CD4-positive, alpha-beta memory T cell (primary cell): ENCODE results near the gene ZNF419. TPM values are rescaled to one million over a fixed set of nuclear protein-coding genes. Genes with fewer than 3 reads are reported as not detected.
A peak's percentile ranks its signal among the peaks of the same experiment; 100 is the strongest.
"Not testable (repeated sequence)": the region's sequence is repeated elsewhere in the genome, so short reads cannot be mapped to it uniquely, and the experiment has no call there.

Experiments used
- CTCF ChIA-PET: fragments of 350-600 bp; sonication (Branson Sonifier 250); formaldehyde crosslinking; loops from one replicate; lab custom pipeline; 2021; ENCODE audit warnings: inconsistent platforms; ENCODE audit not compliant: partially characterized antibody; lab: Charles Lee
- POLR2A ChIA-PET: fragments of 350-600 bp; sonication (Branson Sonifier 250); formaldehyde crosslinking; loops from one replicate; lab custom pipeline; 2021; ENCODE audit not compliant: partially characterized antibody; lab: Charles Lee
- DNase-seq, 5 donors: peaks; one replicate each; pipeline versions ENCODE4 v3.0.0 to v3.0.0-alpha.2; 2020 to 2022; ENCODE audit warnings: mixed read lengths in 1 of 5
- H3K27ac ChIP-seq: one replicate; pipeline ENCODE4 v1.7.0; 2013; ENCODE audit warnings: low read depth, low read length
- H3K27me3 ChIP-seq: 2 replicates; pipeline ENCODE4 v1.7.0; 2013; ENCODE audit warnings: mild to moderate bottlenecking, low read length, moderate library complexity; ENCODE audit not compliant: insufficient read depth
- H3K36me3 ChIP-seq: 2 replicates; pipeline ENCODE4 v1.7.0; 2013; ENCODE audit warnings: mild to moderate bottlenecking, low read length, moderate library complexity; ENCODE audit not compliant: insufficient read depth
- H3K4me1 ChIP-seq: 2 replicates; pipeline ENCODE4 v1.7.0; 2013; ENCODE audit warnings: mild to moderate bottlenecking, low read length, moderate library complexity; ENCODE audit not compliant: insufficient read depth
- H3K4me3 ChIP-seq, 2 donors: one replicate each; pipeline ENCODE4 v1.7.0; 2013; ENCODE audit warnings: low read length in 2 of 2, mild to moderate bottlenecking in 1 of 2
- H3K9me3 ChIP-seq, 2 donors: one replicate each; pipeline ENCODE4 v1.7.0; 2013; ENCODE audit warnings: low read length in 2 of 2, control low read depth in 1 of 2; ENCODE audit not compliant: control insufficient read depth in 1 of 2
- H3K27ac Mint-ChIP-seq, 7 donors: one replicate each; pipeline ENCODE4 v1.8.0; 2020 to 2021; ENCODE audit warnings: mixed read lengths in 7 of 7, mild to moderate bottlenecking in 6 of 7, inconsistent platforms in 3 of 7, moderate library complexity in 3 of 7
- H3K27me3 Mint-ChIP-seq, 2 donors: one replicate each; pipeline ENCODE4 v1.8.0; 2020 to 2021; ENCODE audit warnings: mixed read lengths in 2 of 2
- H3K36me3 Mint-ChIP-seq, 2 donors: one replicate each; pipeline ENCODE4 v1.8.0; 2020 to 2021; ENCODE audit warnings: mixed read lengths in 2 of 2, inconsistent platforms in 1 of 2, mild to moderate bottlenecking in 1 of 2
- H3K4me1 Mint-ChIP-seq, 4 donors: one replicate each; pipeline ENCODE4 v1.8.0; 2020 to 2021; ENCODE audit warnings: mixed read lengths in 4 of 4, mild to moderate bottlenecking in 1 of 4
- H3K4me3 Mint-ChIP-seq, 8 donors: one replicate each; pipeline ENCODE4 v1.8.0; 2020 to 2021; ENCODE audit warnings: mixed read lengths in 8 of 8, mild to moderate bottlenecking in 7 of 8, moderate library complexity in 6 of 8, inconsistent platforms in 3 of 8
- H3K9me3 Mint-ChIP-seq, 8 donors: one replicate each; pipeline ENCODE4 v1.8.0; 2020 to 2021; ENCODE audit warnings: mixed read lengths in 8 of 8, mild to moderate bottlenecking in 5 of 8, inconsistent platforms in 3 of 8, moderate library complexity in 1 of 8
- intact Hi-C: fragments of 100-400 bp; cut with micrococcal nuclease; formaldehyde crosslinking; loops from one replicate; pipeline ENCODE4 v1.15.1; 2023
- polyA plus RNA-seq, 2 donors: library from polyadenylated mRNA; unstranded; fragments of 300-500 nt; fragmentation: Illumina TruSeq; gene quantifications; one replicate each; pipeline ENCODE4 v1.2.3, GENCODE V29; 2021
- total RNA-seq, 2 experiments: library from RNA; stranded (reverse); gene quantifications; one replicate each; pipeline ENCODE4 v1.2.3, GENCODE V29; 2021

Gene ZNF419
- total and polyA plus RNA-seq, 4 experiments from 2014 or later, result 7.5 to 28.4 (median 18.5) TPM

DNA sequence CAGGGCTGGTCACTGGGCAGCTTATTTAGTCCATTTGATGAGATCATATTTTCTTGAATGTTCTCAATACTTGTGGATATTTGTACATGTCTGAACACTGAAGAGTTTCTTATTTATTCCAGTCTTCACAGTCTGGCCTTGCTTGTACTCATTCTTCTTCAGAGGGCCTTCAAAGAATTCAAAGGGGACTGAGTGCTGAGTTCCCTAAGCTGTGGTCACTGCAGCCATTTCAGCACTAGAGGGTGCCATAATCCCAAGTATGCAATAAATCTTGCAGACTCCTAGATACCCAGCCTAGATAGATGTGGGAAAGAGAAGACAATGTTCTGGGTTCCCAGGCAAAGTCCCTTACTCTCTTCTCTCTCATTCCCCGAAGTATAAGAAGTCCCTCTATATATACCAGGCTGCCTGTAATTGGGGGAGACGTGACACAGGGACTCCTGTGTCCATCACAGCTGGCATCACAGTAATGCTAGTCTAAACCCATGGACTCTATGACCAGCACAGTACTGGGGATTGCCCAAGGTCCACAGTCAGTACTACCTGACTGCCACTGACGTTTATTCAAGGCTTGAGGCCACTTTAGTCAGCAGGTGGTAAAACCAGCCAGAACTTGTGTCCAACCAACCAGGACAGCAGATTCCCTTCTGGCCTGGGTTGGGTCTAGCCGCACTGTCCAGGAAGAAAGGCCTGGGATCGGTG is 21.7 kb upstream of the ZNF419 start:
- no peaks in the 10 kb centered on the region for H3K27me3 ChIP-seq
- intact Hi-C loops, result no loop called here
- Mint-ChIP-seq H3K36me3 (peaks cover 17 to 48% of the 10 kb centered on the region in 2 donors), H3K4me3 (no peak overlapping the region), H3K9me3 (peaks cover 0 to 92% (median 72%) of the 10 kb centered on the region in 8 donors), H3K4me1 (no peaks in the 10 kb centered on the region), H3K27ac (no peak overlapping the region), H3K27me3 (no peaks in the 10 kb centered on the region)
- peak in 3 of 5 donors; percentile 19 to 33 (median 27) for DNase-seq
- H3K36me3 ChIP-seq, result no peaks in the 10 kb centered on the region
- no peaks in the 10 kb centered on the region for H3K4me1 ChIP-seq
- ChIA-PET POLR2A (no interaction called here), CTCF (interaction anchor here (0.8 kb wide), 1 partner anchor 83 kb away, joined by 3 read pairs; no protein-coding TSS in a partner anchor)
- peaks cover 0 to 14% of the 10 kb centered on the region in 2 donors for H3K9me3 ChIP-seq
- no peak overlapping the region for H3K27ac ChIP-seq
- no peak overlapping the region for H3K4me3 ChIP-seq

DNA sequence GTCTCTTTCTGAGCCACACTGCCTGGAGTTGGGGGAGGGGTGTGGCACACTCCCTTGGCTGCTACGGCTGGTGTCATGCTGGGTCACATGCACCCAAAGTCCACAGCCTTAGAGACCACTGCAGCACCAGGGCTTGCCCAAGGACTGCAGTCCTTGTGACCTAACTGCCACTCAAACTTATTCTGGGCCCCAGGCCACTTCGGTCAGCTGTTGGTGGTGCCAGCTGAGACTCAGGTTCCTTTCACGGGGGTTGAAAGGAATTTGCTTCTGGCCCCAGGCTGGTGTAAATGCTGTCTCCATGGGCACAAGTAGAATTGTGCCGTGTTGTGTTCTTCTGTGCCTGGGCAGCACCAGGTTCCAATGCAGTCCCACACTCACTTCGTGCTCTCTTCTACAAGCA is 21.1 kb upstream of the ZNF419 start:
- no peaks in the 10 kb centered on the region for H3K27me3 Mint-ChIP-seq
- H3K4me1 ChIP-seq, result no peaks in the 10 kb centered on the region
- H3K9me3 Mint-ChIP-seq, result peaks cover 0 to 92% (median 72%) of the 10 kb centered on the region in 8 donors
- H3K36me3 Mint-ChIP-seq, result peaks cover 23 to 51% of the 10 kb centered on the region in 2 donors
- intact Hi-C loops, result no loop called here
- peaks cover 0 to 20% of the 10 kb centered on the region in 2 donors for H3K9me3 ChIP-seq
- H3K36me3 ChIP-seq, result no peaks in the 10 kb centered on the region
- CTCF ChIA-PET, result no interaction called here
- no peak for DNase-seq
- no peaks in the 10 kb centered on the region for H3K4me1 Mint-ChIP-seq
- no peak overlapping the region for H3K27ac Mint-ChIP-seq
- no peak overlapping the region for H3K4me3 ChIP-seq
- POLR2A ChIA-PET, result no interaction called here
- no peak overlapping the region for H3K27ac ChIP-seq
- no peak overlapping the region for H3K4me3 Mint-ChIP-seq
- no peaks in the 10 kb centered on the region for H3K27me3 ChIP-seq

- Histone ChIP-seq H3K27me3 (no peaks in the 10 kb centered on the region), H3K4me3 (no peak overlapping the region), H3K36me3 (peaks cover 8% of the 10 kb centered on the region), H3K27ac (no peak overlapping the region), H3K9me3 (peaks cover 12 to 67% of the 10 kb centered on the region in 2 donors), H3K4me1 (peaks cover 8% of the 10 kb centered on the region)
- peaks cover 4 to 19% (median 14%) of the 10 kb centered on the region in 4 donors for H3K4me1 Mint-ChIP-seq
- H3K4me3 Mint-ChIP-seq, result no peak overlapping the region
- H3K27me3 Mint-ChIP-seq, result no peaks in the 10 kb centered on the region
- H3K9me3 Mint-ChIP-seq, result peaks cover 4 to 99% (median 92%) of the 10 kb centered on the region in 8 donors
- H3K27ac Mint-ChIP-seq, result no peak overlapping the region
- DNase-seq, result no peak
- peaks cover 72 to 84% of the 10 kb centered on the region in 2 donors for H3K36me3 Mint-ChIP-seq
- ChIA-PET POLR2A (no interaction called here), CTCF (no interaction called here)
- intact Hi-C loops, result no loop called here
Measured at GRCh38 chr19:57473646-57474045, 13.9 kb upstream of the ZNF419 start.

GRCh38 chr19:57477191-57478008 is 10.2 kb upstream of the ZNF419 start, which contains the start of gene ZNF772:
ZNF772 (minus strand) TSS chr19:57477566; CDS start chr19:57477309, 257 bp downstream.
- H3K4me1 Mint-ChIP-seq, result peaks cover 4 to 19% (median 14%) of the 10 kb centered on the region in 4 donors
- CTCF ChIA-PET, result no interaction called here
- peaks cover 0 to 2% of the 10 kb centered on the region in 2 donors for H3K27me3 Mint-ChIP-seq
- peaks cover 8% of the 10 kb centered on the region for H3K36me3 ChIP-seq
- H3K27ac Mint-ChIP-seq, result peak within 1 kb of the TSS; percentile 26 to 95 (median 90)
- H3K9me3 ChIP-seq, result peaks cover 12 to 43% of the 10 kb centered on the region in 2 donors
- peak within 1 kb of the TSS; percentile 61 for H3K27ac ChIP-seq
- peak within 1 kb of the TSS; percentile 86 to 98 (median 92) for H3K4me3 Mint-ChIP-seq
- peaks cover 8% of the 10 kb centered on the region for H3K4me1 ChIP-seq
- peak; percentile 86 to 96 (median 89) for DNase-seq
- H3K9me3 Mint-ChIP-seq, result peaks cover 6 to 78% (median 75%) of the 10 kb centered on the region in 8 donors
- peak within 1 kb of the TSS; percentile 36 to 89 for H3K4me3 ChIP-seq
- POLR2A ChIA-PET, result interaction anchor here (1.0 to 2.0 kb wide), 6 partner anchors 9 to 106 kb away, joined by 3 to 4 read pairs (median 4); partner anchors contain the start of genes ZIK1, ZNF419 and ZNF773
- peaks cover 49 to 60% of the 10 kb centered on the region in 2 donors for H3K36me3 Mint-ChIP-seq
- intact Hi-C loops, result loop anchor here (1.0 kb wide), 4 partner anchors 10 to 156 kb away; partner anchors contain the start of genes ZNF211, ZNF419, ZNF549 and ZNF749
- H3K27me3 ChIP-seq, result no peaks in the 10 kb centered on the region

- CTCF ChIA-PET, H3K27me3 ChIP-seq, H3K27me3 Mint-ChIP-seq, H3K9me3 ChIP-seq, H3K27ac ChIP-seq, H3K4me3 ChIP-seq, DNase-seq: not testable (repeated sequence)
- Histone ChIP-seq H3K36me3 (peaks cover 16% of the 10 kb centered on the region), H3K4me1 (peaks cover 12% of the 10 kb centered on the region)
- POLR2A ChIA-PET, result interaction anchor here (1.1 kb wide), 2 partner anchors 193 to 327 kb away, joined by 3 to 4 read pairs; partner anchors contain the start of genes ZNF551 and ZNF552
- Mint-ChIP-seq H3K36me3 (peaks cover 48 to 54% of the 10 kb centered on the region in 2 donors), H3K4me3 (peak overlapping the region; percentile 75 to 88 (median 80)), H3K9me3 (peaks cover 2 to 55% (median 41%) of the 10 kb centered on the region in 8 donors), H3K4me1 (peaks cover 10 to 20% (median 15%) of the 10 kb centered on the region in 4 donors), H3K27ac (peak overlapping the region in 5 of 7 donors; percentile 16 to 86 (median 83))
- intact Hi-C loops, result loop anchor here (5.0 kb wide), 1 partner anchor 194 kb away; the partner anchor contains the start of gene ZNF551
Measured at GRCh38 chr19:57488299-57488644, 722 bp downstream of the ZNF419 start.

DNA sequence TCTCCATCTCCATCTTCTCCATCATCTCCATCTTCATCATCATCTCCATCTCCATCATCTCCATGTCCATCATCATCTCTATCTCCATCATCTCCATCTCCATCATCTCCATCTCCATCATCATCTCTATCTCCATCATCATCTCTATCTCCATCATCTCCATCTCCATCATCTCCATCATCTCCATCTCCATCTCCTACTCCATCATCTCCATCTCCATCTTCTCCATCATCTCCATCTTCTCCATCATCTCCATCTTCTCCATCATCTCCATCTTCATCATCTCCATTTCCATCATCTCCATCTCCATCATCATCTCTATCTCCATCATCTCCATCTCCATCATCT is 11.8 kb downstream of the ZNF419 start:
- CTCF ChIA-PET, result interaction anchor here (1.0 kb wide), 1 partner anchor 13 kb away, joined by 3 read pairs; no protein-coding TSS in a partner anchor
- not testable (repeated sequence) for DNase-seq, H3K9me3 ChIP-seq, H3K27ac ChIP-seq, H3K36me3 ChIP-seq, H3K27me3 Mint-ChIP-seq, H3K4me1 ChIP-seq, H3K27me3 ChIP-seq
- Mint-ChIP-seq H3K4me3 (peak overlapping the region; percentile 18 to 88 (median 80)), H3K36me3 (peaks cover 57 to 58% of the 10 kb centered on the region in 2 donors), H3K4me1 (peaks cover 20 to 34% (median 23%) of the 10 kb centered on the region in 4 donors), H3K27ac (peak overlapping the region; percentile 61 to 94 (median 87)), H3K9me3 (peaks cover 6 to 74% (median 69%) of the 10 kb centered on the region in 8 donors)
- intact Hi-C loops, result loop anchor here (1.0 kb wide), 4 partner anchors 12 to 64 kb away; partner anchors contain the start of genes ZNF419, ZNF549, ZNF550 and ZNF749
- POLR2A ChIA-PET, result interaction anchor here (0.9 to 1.0 kb wide), 6 partner anchors 12 to 651 kb away, joined by 3 to 4 read pairs (median 3); partner anchors contain the start of genes ZNF329, ZNF419 and ZNF772
- H3K4me3 ChIP-seq, result peak overlapping the region in 1 of 2 donors; percentile 2
